Stimulated activated CD8-positive, alpha-beta memory T cell treated with anti-CD3 and anti-CD28 coated beads, Interleukin-2, amount 100 ng/mL, for 1 hour (primary cell): ENCODE measurements around the gene DIPK1A.
"Not testable (repeated sequence)": the region's sequence is repeated elsewhere in the genome, so short reads cannot be mapped to it uniquely, and the experiment has no call there.

Source experiments
- DNase-seq, 2 donors: peaks; one replicate each; pipeline ENCODE4 v3.0.0-alpha.2; 2020; ENCODE audit warnings: low read depth in 2 of 2

The DIPK1A gene

DNA sequence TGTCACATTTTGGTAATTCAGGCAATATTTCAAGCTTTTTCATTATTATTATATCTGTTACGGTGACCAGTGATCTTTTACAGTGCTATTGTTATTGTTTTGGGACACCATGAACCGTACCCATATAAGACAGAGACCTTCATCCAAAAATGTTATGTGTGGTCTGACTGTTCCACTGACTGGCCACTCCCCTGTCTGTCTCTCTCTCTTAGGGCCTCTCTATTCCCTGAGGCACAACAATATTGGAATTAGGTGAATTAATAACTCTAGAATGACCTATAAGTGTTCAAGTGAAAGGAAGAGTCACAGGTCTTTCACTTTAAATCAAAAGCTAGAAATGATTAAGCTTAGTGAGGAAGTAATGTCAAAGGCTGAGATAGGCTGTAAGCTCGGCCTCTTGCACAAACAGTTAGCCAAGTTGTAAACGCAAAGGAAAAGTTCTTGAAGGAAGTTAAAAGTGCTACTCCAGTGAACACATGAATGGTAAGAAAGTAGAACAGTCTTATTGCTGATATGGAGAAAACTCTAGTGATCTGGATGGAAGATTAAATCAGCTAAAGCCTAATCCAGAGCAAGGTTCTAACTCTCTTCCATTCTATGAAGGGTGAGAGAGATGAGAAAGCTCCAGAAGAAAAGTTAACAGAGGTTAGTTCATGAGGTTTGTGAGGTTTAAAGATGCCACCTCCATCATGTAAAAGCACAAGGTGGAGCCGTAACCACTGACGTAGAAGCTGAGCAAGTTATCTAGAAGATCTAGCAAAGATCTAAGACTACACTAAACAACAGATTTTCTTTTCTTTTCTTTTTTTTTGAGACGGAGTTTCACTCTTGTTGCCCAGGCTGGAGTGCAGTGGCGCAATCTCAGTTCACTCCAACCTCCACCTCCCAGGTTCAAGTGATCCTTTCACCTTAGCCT, 19.7 kb upstream of the DIPK1A start:
- DNase-seq, result peak in 1 of 2 donors; percentile 16

GRCh38 chr1:92975551-92976232, 14.4 kb upstream of the DIPK1A start:
- no peak for DNase-seq

GRCh38 chr1:92974112-92974511, 12.8 kb upstream of the DIPK1A start:
- not testable (repeated sequence) for DNase-seq

DNA sequence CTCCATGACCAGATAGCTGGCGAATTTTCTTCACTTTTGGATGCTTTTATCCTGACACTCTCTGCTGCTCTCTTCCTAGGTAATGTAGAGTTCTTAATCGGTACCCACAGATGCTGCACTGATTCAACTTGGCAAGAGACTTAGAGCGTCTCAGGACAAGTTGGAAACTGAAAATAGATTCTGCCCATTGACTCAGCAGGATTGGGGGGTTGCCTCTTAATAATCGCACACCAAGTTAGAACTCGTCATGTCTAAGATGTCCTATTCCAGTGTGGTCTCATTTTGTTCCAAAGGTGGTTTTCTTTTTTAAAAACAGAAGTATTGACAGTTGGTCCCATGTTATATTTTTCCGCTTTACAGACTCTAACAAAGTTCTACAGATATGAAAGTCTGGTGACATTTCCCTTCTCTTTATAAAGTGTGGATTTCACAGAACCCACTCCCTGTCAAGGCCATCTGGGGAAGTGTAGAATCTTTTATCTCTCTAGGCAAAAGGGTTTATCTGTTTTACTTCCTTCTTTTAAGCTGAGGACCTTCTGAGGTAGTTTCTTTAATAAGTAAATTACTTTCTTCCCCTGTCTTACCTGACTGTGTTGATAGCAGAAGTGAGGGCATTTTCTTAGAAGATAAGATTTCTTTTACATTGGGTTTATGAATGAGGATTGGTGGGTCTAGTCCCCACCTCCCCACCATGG, 12.1 kb upstream of the DIPK1A start:
- DNase-seq, result no peak

GRCh38 chr1:92972409-92973129, 11.3 kb upstream of the DIPK1A start:
- no peak for DNase-seq

DNA sequence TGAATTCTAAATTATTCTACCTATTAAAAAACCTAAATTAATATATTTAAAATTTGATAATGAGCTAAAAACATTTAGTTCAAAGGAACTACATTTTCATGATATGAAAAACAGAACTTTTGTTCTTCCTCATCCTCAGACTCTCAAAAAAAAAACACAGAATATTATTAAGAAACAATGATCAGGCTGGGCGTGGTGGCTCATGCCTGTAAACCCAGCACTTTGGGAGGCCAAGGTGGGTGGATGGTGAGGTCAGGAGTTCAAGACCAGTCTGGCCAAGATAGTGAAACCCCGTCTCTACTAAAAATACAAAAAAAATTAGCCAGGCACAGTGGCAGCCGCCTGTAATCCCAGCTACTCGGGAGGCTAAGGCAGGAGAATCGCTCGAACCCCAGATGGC, 10.7 kb upstream of the DIPK1A start:
- DNase-seq, result not testable (repeated sequence)

GRCh38 chr1:92970990-92971689, 9.9 kb upstream of the DIPK1A start:
- no peak for DNase-seq

- no peak for DNase-seq
Observed at GRCh38 chr1:92969517-92969916, 8.3 kb upstream of the DIPK1A start.

- DNase-seq, result no peak
Observed at GRCh38 chr1:92968138-92969032, 7.1 kb upstream of the DIPK1A start.

GRCh38 chr1:92964998-92965397, 3.7 kb upstream of the DIPK1A start:
- DNase-seq, result no peak

- DNase-seq, result no peak
Observed at GRCh38 chr1:92964316-92964715, 3.1 kb upstream of the DIPK1A start.

GRCh38 chr1:92961896-92962752, 862 bp upstream of the DIPK1A start:
- DNase-seq, result peak; percentile 35 to 42

DNA sequence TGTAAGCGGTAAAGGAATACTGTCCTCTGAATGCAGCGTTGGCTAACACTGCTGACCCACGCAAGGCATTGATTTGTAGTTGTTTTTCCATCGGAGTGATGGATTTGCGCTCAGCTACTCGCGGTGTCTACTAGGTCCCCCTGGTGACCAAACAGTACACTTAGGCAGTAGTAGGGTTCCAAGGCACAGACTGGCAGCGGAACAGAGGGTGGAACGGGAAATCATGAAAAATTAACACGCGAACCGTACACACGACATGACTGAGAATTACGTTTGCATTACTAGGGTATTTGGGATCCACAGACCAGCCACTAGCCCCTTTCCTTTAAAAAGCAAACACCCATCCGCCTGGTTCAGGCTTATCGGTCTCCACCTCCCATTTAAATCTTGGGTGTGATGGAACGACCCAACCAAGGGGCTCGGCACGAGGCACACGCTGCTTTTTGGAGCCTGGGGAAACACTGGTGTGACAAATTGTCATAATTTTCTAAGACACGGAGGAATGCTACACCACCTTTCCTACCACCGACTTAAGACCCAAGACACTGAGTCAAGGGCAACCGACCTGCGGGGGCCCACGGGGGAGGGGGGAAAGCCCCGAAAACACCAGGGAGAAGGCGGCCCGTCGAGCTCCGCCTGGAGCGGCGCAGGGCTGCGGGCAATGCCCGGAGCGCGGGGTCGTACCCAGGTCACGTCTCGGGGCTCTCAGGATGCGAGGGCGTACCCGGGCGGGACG, 699 bp downstream of the DIPK1A start:
- peak; percentile 30 to 37 for DNase-seq

GRCh38 chr1:92958203-92958970, 2.9 kb downstream of the DIPK1A start:
- no peak for DNase-seq

DNA sequence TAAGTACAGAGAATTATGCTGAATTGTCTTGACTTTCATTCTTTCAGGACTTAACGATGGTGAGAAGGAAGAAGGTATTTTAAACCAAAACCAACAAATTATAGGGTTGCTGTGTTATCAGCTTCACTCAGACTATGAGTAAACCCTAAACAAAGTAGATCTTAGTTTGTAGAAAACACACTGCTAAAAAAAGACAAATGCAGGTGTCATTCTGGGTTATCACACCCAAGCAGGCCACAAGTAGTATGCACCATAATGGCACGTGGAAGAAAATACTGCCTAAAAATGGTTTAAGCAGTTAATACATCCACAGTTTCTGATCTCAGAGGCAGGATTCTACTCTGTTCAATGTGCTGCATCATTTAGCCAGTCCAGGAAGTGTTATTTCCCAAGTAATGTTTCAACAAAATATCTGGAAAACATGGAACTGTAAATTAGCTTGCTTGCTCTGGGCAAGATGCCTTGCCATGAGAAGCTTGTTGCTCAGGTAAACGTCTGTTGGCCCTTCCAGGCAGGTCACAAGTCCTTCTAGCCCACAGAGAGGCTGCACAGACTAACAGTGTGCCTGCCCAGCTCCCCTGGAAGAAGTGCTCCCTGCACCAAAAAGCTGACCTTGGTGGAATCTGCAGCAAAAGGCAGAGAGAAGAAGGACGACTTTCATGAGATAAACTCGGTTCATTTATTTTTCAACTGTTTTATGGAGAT, 4.1 kb downstream of the DIPK1A start:
- no peak for DNase-seq

- DNase-seq, result no peak
Observed at GRCh38 chr1:92956254-92957029, 4.8 kb downstream of the DIPK1A start.
